Measurements from ENCODE around the gene ARMC9.
"Not testable (repeated sequence)": the region's sequence is repeated elsewhere in the genome, so short reads cannot be mapped to it uniquely, and the experiment has no call there.

The ARMC9 gene

GRCh38 chr2:231343988-231344387 lies 145.6 kb downstream of the ARMC9 start:
- DNase-seq: no peak

GRCh38 chr2:231344851-231345250 lies 146.4 kb downstream of the ARMC9 start:
- no peak for DNase-seq

- DNase-seq: no peak
These were observed 148.7 kb downstream of the ARMC9 start for GRCh38 chr2:231347081-231347480.

- no peak for DNase-seq
These were observed 149.2 kb downstream of the ARMC9 start for GRCh38 chr2:231347638-231348037.

- DNase-seq: no peak
These were observed 149.7 kb downstream of the ARMC9 start for GRCh38 chr2:231348173-231348572.

- no peak for DNase-seq
These were observed 150.4 kb downstream of the ARMC9 start for GRCh38 chr2:231348704-231349373.

- not testable (repeated sequence) for DNase-seq
These were observed 150.9 kb downstream of the ARMC9 start for GRCh38 chr2:231349374-231349735.

GRCh38 chr2:231351648-231352047 lies 153.2 kb downstream of the ARMC9 start:
- DNase-seq: no peak

GRCh38 chr2:231353469-231353868 lies 155.0 kb downstream of the ARMC9 start:
- DNase-seq: no peak

GRCh38 chr2:231355508-231356465 lies 157.4 kb downstream of the ARMC9 start:
- no peak for DNase-seq

GRCh38 chr2:231356466-231356844 lies 158.0 kb downstream of the ARMC9 start:
- DNase-seq: no peak

GRCh38 chr2:231357048-231357447 lies 158.6 kb downstream of the ARMC9 start:
- DNase-seq: no peak

- DNase-seq: no peak
These were observed 159.5 kb downstream of the ARMC9 start for GRCh38 chr2:231357931-231358330.

GRCh38 chr2:231359441-231359840 lies 161.0 kb downstream of the ARMC9 start:
- DNase-seq: no peak

- no peak for DNase-seq
These were observed 161.5 kb downstream of the ARMC9 start for GRCh38 chr2:231359948-231360347.

GRCh38 chr2:231360401-231360800 lies 162.0 kb downstream of the ARMC9 start:
- DNase-seq: no peak

GRCh38 chr2:231360881-231361371 lies 162.5 kb downstream of the ARMC9 start:
- DNase-seq: no peak

- no peak for DNase-seq
These were observed 163.5 kb downstream of the ARMC9 start for GRCh38 chr2:231361701-231362554.

- DNase-seq: no peak
These were observed 164.2 kb downstream of the ARMC9 start for GRCh38 chr2:231362555-231363184.

GRCh38 chr2:231364061-231364460 lies 165.6 kb downstream of the ARMC9 start:
- no peak for DNase-seq

GRCh38 chr2:231364961-231365810 lies 166.8 kb downstream of the ARMC9 start:
- DNase-seq: no peak

GRCh38 chr2:231367178-231367577 lies 168.7 kb downstream of the ARMC9 start:
- DNase-seq: no peak
